RWPE2 (cell line): ENCODE data around the gene GAB4.

ENCODE experiments used
- ATAC-seq: fragments of 200-7000 bp; cut with Tn5 transposase; 3 replicates; pipeline ENCODE4 v1.9.1; 2021; ENCODE audit warnings: low read depth
- DNase-seq: peaks from one replicate; pipeline ENCODE4 v3.0.0-alpha.2; 2020; ENCODE audit warnings: low spot score
- H3K27ac ChIP-seq: fragments of 450-650 bp; 2 replicates; pipeline ENCODE4 v1.5.1; 2017; ENCODE audit warnings: mild to moderate bottlenecking; ENCODE audit not compliant: poor library complexity, severe bottlenecking
- H3K27me3 ChIP-seq: fragments of 250-450 bp; sonication (Bioruptor Pico); 2 replicates; pipeline ENCODE4 v1.5.1; 2021; ENCODE audit warnings: mild to moderate bottlenecking, moderate library complexity; ENCODE audit not compliant: insufficient read depth, poor library complexity, severe bottlenecking
- H3K36me3 ChIP-seq: fragments of 250-450 bp; sonication (Bioruptor Pico); 2 replicates; pipeline ENCODE4 v1.5.1; 2020; ENCODE audit warnings: low read depth, mild to moderate bottlenecking, moderate library complexity
- H3K4me1 ChIP-seq: fragments of 250-450 bp; sonication (Bioruptor Pico); 2 replicates; pipeline ENCODE4 v1.5.1; 2021; ENCODE audit warnings: mild to moderate bottlenecking, moderate library complexity; ENCODE audit not compliant: insufficient read depth, poor library complexity, severe bottlenecking
- H3K4me3 ChIP-seq: fragments of 250-450 bp; sonication (Bioruptor Pico); 2 replicates; pipeline ENCODE4 v1.5.1; 2021; ENCODE audit warnings: mild to moderate bottlenecking, moderate library complexity; ENCODE audit not compliant: severe bottlenecking
- H3K9me3 ChIP-seq: fragments of 250-450 bp; sonication (Bioruptor Pico); 2 replicates; pipeline ENCODE4 v1.5.1; 2021; ENCODE audit warnings: mild to moderate bottlenecking, moderate library complexity; ENCODE audit not compliant: severe bottlenecking
- CTCF ChIP-seq: fragments of 450-650 bp; IDR thresholded peaks from one replicate; pipeline ENCODE4 v1.5.1; 2017; ENCODE audit warnings: mild to moderate bottlenecking, moderate library complexity; ENCODE audit not compliant: poor library complexity, severe bottlenecking

Gene GAB4

DNA sequence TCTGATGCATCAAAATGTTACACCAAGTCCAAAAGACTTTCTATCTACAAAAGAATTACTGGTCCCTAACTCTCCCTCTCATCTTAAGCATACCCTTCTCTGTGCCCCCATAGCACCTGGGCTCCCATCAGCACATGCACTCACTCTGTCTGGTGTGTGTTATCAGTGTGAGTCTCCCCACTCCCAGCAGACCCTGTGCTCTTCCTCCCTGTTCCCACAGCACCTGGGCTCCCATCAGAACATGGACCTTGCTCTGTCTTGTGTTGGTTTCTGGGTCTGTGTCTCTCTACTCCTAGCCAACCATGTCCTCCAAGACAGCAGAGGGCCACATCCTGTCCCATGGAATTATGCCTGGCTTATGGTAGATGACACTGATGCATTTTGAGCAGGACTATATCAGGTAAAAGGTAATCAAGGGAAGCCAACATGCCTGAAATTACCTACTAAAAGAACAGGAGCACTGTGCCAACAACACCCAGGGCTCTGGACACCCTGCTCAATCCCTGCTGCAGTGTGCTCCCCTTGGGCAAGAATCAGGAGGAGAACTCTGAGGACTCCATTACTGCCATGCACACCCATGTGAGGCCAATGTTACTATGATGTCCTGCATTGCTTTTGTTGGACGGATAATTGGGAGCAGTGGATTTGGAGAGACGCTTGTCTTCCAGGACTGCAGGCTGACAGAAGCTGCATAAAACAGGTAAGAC lies 34.3 kb downstream of the GAB4 start:
- ATAC-seq (no peak), DNase-seq (no peak)
- TF ChIP-seq CTCF = no peak
- no peaks in the 10 kb centered on the region for H3K27me3 ChIP-seq
- no peak overlapping the region for H3K4me3 ChIP-seq
- no peaks in the 10 kb centered on the region for H3K9me3 ChIP-seq
- no peaks in the 10 kb centered on the region for H3K4me1 ChIP-seq
- no peaks in the 10 kb centered on the region for H3K36me3 ChIP-seq
- no peak overlapping the region for H3K27ac ChIP-seq

- H3K4me1 ChIP-seq = no peaks in the 10 kb centered on the region
- H3K27ac ChIP-seq = no peak overlapping the region
- TF ChIP-seq CTCF = no peak
- no peak overlapping the region for H3K4me3 ChIP-seq
- ATAC-seq = no peak
- no peaks in the 10 kb centered on the region for H3K36me3 ChIP-seq
- no peak for DNase-seq
- no peaks in the 10 kb centered on the region for H3K27me3 ChIP-seq
- no peaks in the 10 kb centered on the region for H3K9me3 ChIP-seq
Measured at GRCh38 chr22:16972311-16972710, 35.7 kb downstream of the GAB4 start.

DNA sequence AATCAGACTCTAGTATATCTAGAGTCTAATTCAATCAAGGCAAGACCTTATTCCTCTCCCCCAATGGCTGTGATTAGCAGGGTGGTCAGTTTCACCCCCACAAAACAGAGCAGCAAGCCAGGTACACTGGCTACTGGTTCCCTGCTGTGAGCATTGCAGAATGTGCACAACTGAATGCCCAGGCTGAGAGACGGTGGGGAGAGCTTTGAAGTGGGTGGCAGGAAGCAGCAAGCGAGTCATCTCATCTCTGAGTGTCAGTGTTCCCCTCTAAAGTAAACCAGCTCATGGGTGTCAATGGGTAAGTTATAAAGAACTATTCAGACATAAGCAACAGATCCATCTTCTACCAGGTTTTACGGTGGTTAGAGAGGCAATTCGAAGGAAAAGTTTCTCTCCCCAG lies 37.6 kb downstream of the GAB4 start:
- no peak for ATAC-seq
- no peak for TF ChIP-seq CTCF
- Histone ChIP-seq H3K36me3 (no peaks in the 10 kb centered on the region), H3K27me3 (no peaks in the 10 kb centered on the region), H3K4me1 (no peaks in the 10 kb centered on the region), H3K4me3 (no peak overlapping the region), H3K27ac (no peak overlapping the region), H3K9me3 (no peaks in the 10 kb centered on the region)
- DNase-seq = no peak

DNA sequence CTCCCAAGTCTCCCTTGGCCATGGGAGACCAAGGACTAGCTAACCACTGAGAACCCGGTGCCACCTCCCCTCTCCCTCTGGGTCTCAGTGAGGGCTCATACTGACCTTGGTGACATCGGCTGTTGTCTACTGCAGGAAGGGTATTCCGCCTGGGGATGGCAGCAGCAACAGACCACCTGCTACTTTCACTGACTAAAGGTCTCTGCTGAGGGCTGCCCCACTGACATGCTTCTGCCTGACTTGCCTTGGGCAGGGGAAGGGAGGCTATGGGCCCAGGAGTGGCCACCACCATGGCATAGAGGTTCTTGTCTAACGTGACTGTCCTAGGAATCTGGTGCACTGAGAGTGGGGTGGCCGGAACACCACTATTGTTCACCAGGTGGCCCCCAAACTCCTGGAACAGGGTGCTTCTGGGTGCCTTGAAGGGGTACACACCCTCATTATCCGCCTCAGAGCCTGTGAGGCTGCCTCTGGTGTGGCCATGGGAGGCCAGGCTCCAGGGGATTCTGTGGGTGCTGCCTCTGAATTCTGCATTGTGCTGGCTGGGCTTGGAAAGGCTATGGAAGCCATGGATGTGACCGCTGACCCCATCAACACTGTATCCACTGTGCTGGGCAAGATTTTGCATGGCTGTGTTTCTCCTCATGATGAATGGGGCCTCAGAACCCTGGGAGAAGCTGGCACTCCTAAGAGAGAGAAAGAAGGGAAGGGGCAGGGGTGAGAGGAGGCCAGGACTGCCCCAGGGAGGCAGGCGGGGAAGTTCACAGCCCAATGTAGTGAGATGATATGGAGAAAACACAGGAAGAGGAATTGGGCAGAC lies 38.3 kb downstream of the GAB4 start:
- no peak for TF ChIP-seq CTCF
- H3K4me3 ChIP-seq = no peak overlapping the region
- no peaks in the 10 kb centered on the region for H3K9me3 ChIP-seq
- H3K27ac ChIP-seq = no peak overlapping the region
- no peaks in the 10 kb centered on the region for H3K36me3 ChIP-seq
- no peaks in the 10 kb centered on the region for H3K27me3 ChIP-seq
- ATAC-seq (no peak), DNase-seq (no peak)
- no peaks in the 10 kb centered on the region for H3K4me1 ChIP-seq

DNA sequence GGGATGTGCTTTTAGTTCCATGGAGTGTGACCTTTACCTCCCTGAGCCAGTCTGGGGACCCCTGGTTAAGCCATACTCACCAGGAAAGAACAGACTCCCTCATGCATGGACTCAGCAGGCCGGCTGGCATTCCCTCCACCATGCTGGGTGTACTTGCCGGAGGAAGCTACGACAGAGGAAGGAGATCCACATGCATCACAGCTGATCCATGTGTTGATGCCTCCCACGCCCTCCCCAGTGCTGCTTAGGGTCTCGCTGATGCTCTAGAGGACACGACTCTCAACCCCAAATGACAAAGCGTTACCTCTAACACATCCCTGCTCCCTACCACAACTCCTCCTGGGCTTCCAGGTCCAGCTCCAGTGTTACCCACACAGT lies 39.8 kb downstream of the GAB4 start:
- no peak overlapping the region for H3K4me3 ChIP-seq
- ATAC-seq (no peak), DNase-seq (no peak)
- no peak for TF ChIP-seq CTCF
- no peaks in the 10 kb centered on the region for H3K27me3 ChIP-seq
- no peaks in the 10 kb centered on the region for H3K4me1 ChIP-seq
- no peak overlapping the region for H3K27ac ChIP-seq
- H3K36me3 ChIP-seq = no peaks in the 10 kb centered on the region
- no peaks in the 10 kb centered on the region for H3K9me3 ChIP-seq
